ENCODE results near the gene HSD17B12. TPM values are rescaled to one million over a fixed set of nuclear protein-coding genes. Genes with fewer than 3 reads are reported as not detected.

The HSD17B12 gene
- total RNA-seq, 2 experiments from 2014 or later: 31.7 to 33.8 TPM

GRCh38 chr11:43825217-43825816 lies 144.8 kb downstream of the HSD17B12 start:
- H3K9me3 Mint-ChIP-seq: no peaks in the 10 kb centered on the region
- H3K36me3 Mint-ChIP-seq (ENCODE audit: low read depth): peaks cover 13% of the 10 kb centered on the region
- intact Hi-C loops (cut with micrococcal nuclease): loop anchor here (1.0 to 5.0 kb wide), 2 partner anchors 27 to 212 kb away; no protein-coding TSS in a partner anchor
- H3K27ac Mint-ChIP-seq: no peak overlapping the region
- H3K4me3 Mint-ChIP-seq: no peak overlapping the region
- peak; percentile 27 for DNase-seq
- H3K27me3 Mint-ChIP-seq (ENCODE audit: low read depth): no peaks in the 10 kb centered on the region
- CTCF ChIA-PET: interaction anchor here (0.5 to 2.1 kb wide), 10 partner anchors 12 to 629 kb away, joined by 3 to 17 read pairs (median 3); no protein-coding TSS in a partner anchor
- H3K4me1 Mint-ChIP-seq (ENCODE audit: low read depth): peaks cover 2% of the 10 kb centered on the region

- Mint-ChIP-seq H3K9me3 (no peaks in the 10 kb centered on the region), H3K4me1 (ENCODE audit: low read depth) (peaks cover 15% of the 10 kb centered on the region), H3K27ac (peak overlapping the region; percentile 86), H3K4me3 (no peak overlapping the region), H3K36me3 (ENCODE audit: low read depth) (peaks cover 5% of the 10 kb centered on the region), H3K27me3 (ENCODE audit: low read depth) (no peaks in the 10 kb centered on the region)
- DNase-seq: peak; percentile 80
- intact Hi-C loops (cut with micrococcal nuclease): loop anchor here (1.0 to 5.0 kb wide), 7 partner anchors 38 to 519 kb away; partner anchors contain the start of genes ALKBH3, API5, C11orf96 and HSD17B12
- CTCF ChIA-PET: interaction anchor here (0.7 to 2.6 kb wide), 4 partner anchors 20 to 263 kb away, joined by 3 to 16 read pairs (median 6); partner anchors contain the start of gene HSD17B12
Measured at GRCh38 chr11:43830928-43831440, 150.4 kb downstream of the HSD17B12 start.

- CTCF ChIA-PET: interaction anchor here (0.6 to 1.2 kb wide), 3 partner anchors 8 to 20 kb away, joined by 3 to 8 read pairs (median 3); no protein-coding TSS in a partner anchor
- H3K4me3 Mint-ChIP-seq: no peak overlapping the region
- H3K9me3 Mint-ChIP-seq: no peaks in the 10 kb centered on the region
- intact Hi-C loops (cut with micrococcal nuclease): loop anchor here (5.0 kb wide), 1 partner anchor 520 kb away; the partner anchor contains the start of gene API5
- DNase-seq: no peak
- H3K27me3 Mint-ChIP-seq (ENCODE audit: low read depth): no peaks in the 10 kb centered on the region
- H3K4me1 Mint-ChIP-seq (ENCODE audit: low read depth): peaks cover 15% of the 10 kb centered on the region
- H3K27ac Mint-ChIP-seq: no peak overlapping the region
- peaks cover 5% of the 10 kb centered on the region for H3K36me3 Mint-ChIP-seq (ENCODE audit: low read depth)
Measured at GRCh38 chr11:43832536-43832935, 152.0 kb downstream of the HSD17B12 start.

- Mint-ChIP-seq H3K27me3 (ENCODE audit: low read depth) (no peaks in the 10 kb centered on the region), H3K36me3 (ENCODE audit: low read depth) (peaks cover 5% of the 10 kb centered on the region), H3K4me1 (ENCODE audit: low read depth) (peaks cover 15% of the 10 kb centered on the region), H3K27ac (no peak overlapping the region), H3K4me3 (no peak overlapping the region), H3K9me3 (no peaks in the 10 kb centered on the region)
- intact Hi-C loops (cut with micrococcal nuclease): loop anchor here (5.0 kb wide), 1 partner anchor 521 kb away; the partner anchor contains the start of gene API5
- no peak for DNase-seq
- CTCF ChIA-PET: no interaction called here
Measured at GRCh38 chr11:43833657-43834073, 153.1 kb downstream of the HSD17B12 start.

- H3K4me3 Mint-ChIP-seq: no peak overlapping the region
- DNase-seq: no peak
- intact Hi-C loops (cut with micrococcal nuclease): loop anchor here (5.0 kb wide), 1 partner anchor 522 kb away; the partner anchor contains the start of gene API5
- CTCF ChIA-PET: no interaction called here
- H3K4me1 Mint-ChIP-seq (ENCODE audit: low read depth): peaks cover 15% of the 10 kb centered on the region
- no peaks in the 10 kb centered on the region for H3K27me3 Mint-ChIP-seq (ENCODE audit: low read depth)
- no peak overlapping the region for H3K27ac Mint-ChIP-seq
- H3K9me3 Mint-ChIP-seq: no peaks in the 10 kb centered on the region
- H3K36me3 Mint-ChIP-seq (ENCODE audit: low read depth): peaks cover 6% of the 10 kb centered on the region
Measured at GRCh38 chr11:43834286-43834685, 153.7 kb downstream of the HSD17B12 start.

- DNase-seq: no peak
- H3K4me3 Mint-ChIP-seq: no peak overlapping the region
- CTCF ChIA-PET: interaction anchor here (3.7 kb wide), 1 partner anchor 16 kb away, joined by 16 read pairs; no protein-coding TSS in a partner anchor
- H3K36me3 Mint-ChIP-seq (ENCODE audit: low read depth): peaks cover 8% of the 10 kb centered on the region
- no peaks in the 10 kb centered on the region for H3K27me3 Mint-ChIP-seq (ENCODE audit: low read depth)
- H3K9me3 Mint-ChIP-seq: no peaks in the 10 kb centered on the region
- peaks cover 15% of the 10 kb centered on the region for H3K4me1 Mint-ChIP-seq (ENCODE audit: low read depth)
- intact Hi-C loops (cut with micrococcal nuclease): no loop called here
- no peak overlapping the region for H3K27ac Mint-ChIP-seq
Measured at GRCh38 chr11:43835104-43835503, 154.6 kb downstream of the HSD17B12 start.

GRCh38 chr11:43837879-43838278 lies 157.3 kb downstream of the HSD17B12 start:
- no peaks in the 10 kb centered on the region for H3K4me1 Mint-ChIP-seq (ENCODE audit: low read depth)
- H3K27me3 Mint-ChIP-seq (ENCODE audit: low read depth): no peaks in the 10 kb centered on the region
- no peaks in the 10 kb centered on the region for H3K9me3 Mint-ChIP-seq
- DNase-seq: no peak
- intact Hi-C loops (cut with micrococcal nuclease): no loop called here
- peaks cover 15% of the 10 kb centered on the region for H3K36me3 Mint-ChIP-seq (ENCODE audit: low read depth)
- H3K27ac Mint-ChIP-seq: no peak overlapping the region
- CTCF ChIA-PET: interaction anchor here (0.8 to 3.7 kb wide), 2 partner anchors 12 to 13 kb away, joined by 4 to 16 read pairs; no protein-coding TSS in a partner anchor
- no peak overlapping the region for H3K4me3 Mint-ChIP-seq

- no peaks in the 10 kb centered on the region for H3K9me3 Mint-ChIP-seq
- no peaks in the 10 kb centered on the region for H3K4me1 Mint-ChIP-seq (ENCODE audit: low read depth)
- H3K36me3 Mint-ChIP-seq (ENCODE audit: low read depth): peaks cover 11% of the 10 kb centered on the region
- no peak overlapping the region for H3K27ac Mint-ChIP-seq
- no peak overlapping the region for H3K4me3 Mint-ChIP-seq
- H3K27me3 Mint-ChIP-seq (ENCODE audit: low read depth): no peaks in the 10 kb centered on the region
- intact Hi-C loops (cut with micrococcal nuclease): no loop called here
- CTCF ChIA-PET: interaction anchor here (2.4 kb wide), 1 partner anchor 10 kb away, joined by 13 read pairs; no protein-coding TSS in a partner anchor
- DNase-seq: no peak
Measured at GRCh38 chr11:43842021-43842420, 161.5 kb downstream of the HSD17B12 start.

GRCh38 chr11:43845816-43846215 lies 165.3 kb downstream of the HSD17B12 start:
- H3K4me1 Mint-ChIP-seq (ENCODE audit: low read depth): peaks cover 4% of the 10 kb centered on the region
- H3K27me3 Mint-ChIP-seq (ENCODE audit: low read depth): no peaks in the 10 kb centered on the region
- H3K9me3 Mint-ChIP-seq: no peaks in the 10 kb centered on the region
- no peak overlapping the region for H3K27ac Mint-ChIP-seq
- H3K4me3 Mint-ChIP-seq: no peak overlapping the region
- H3K36me3 Mint-ChIP-seq (ENCODE audit: low read depth): peaks cover 7% of the 10 kb centered on the region
- DNase-seq: no peak
- intact Hi-C loops (cut with micrococcal nuclease): no loop called here
- CTCF ChIA-PET: no interaction called here

- H3K36me3 Mint-ChIP-seq (ENCODE audit: low read depth): peaks cover 4% of the 10 kb centered on the region
- no peak overlapping the region for H3K27ac Mint-ChIP-seq
- no peak overlapping the region for H3K4me3 Mint-ChIP-seq
- intact Hi-C loops (cut with micrococcal nuclease): loop anchor here (1.0 to 5.0 kb wide), 6 partner anchors 27 to 541 kb away; partner anchors contain the start of genes API5 and HSD17B12
- no peaks in the 10 kb centered on the region for H3K9me3 Mint-ChIP-seq
- H3K4me1 Mint-ChIP-seq (ENCODE audit: low read depth): peaks cover 4% of the 10 kb centered on the region
- peak; percentile 87 for DNase-seq
- CTCF ChIA-PET: interaction anchor here (0.6 to 2.8 kb wide), 29 partner anchors 9 to 539 kb away, joined by 3 to 22 read pairs (median 4); no protein-coding TSS in a partner anchor
- H3K27me3 Mint-ChIP-seq (ENCODE audit: low read depth): no peaks in the 10 kb centered on the region
Measured at GRCh38 chr11:43852057-43852636, 171.6 kb downstream of the HSD17B12 start.

- Mint-ChIP-seq H3K27ac (no peak overlapping the region), H3K27me3 (ENCODE audit: low read depth) (no peaks in the 10 kb centered on the region)
- intact Hi-C loops (cut with micrococcal nuclease): loop anchor here (2.0 to 5.0 kb wide), 2 partner anchors 211 to 277 kb away; no protein-coding TSS in a partner anchor
Measured at GRCh38 chr11:43853781-43854180, 173.2 kb downstream of the HSD17B12 start.

GRCh38 chr11:43856993-43857392 lies 176.5 kb downstream of the HSD17B12 start:
- no peaks in the 10 kb centered on the region for H3K4me1 Mint-ChIP-seq (ENCODE audit: low read depth)
- H3K36me3 Mint-ChIP-seq (ENCODE audit: low read depth): peaks cover 1% of the 10 kb centered on the region
- no peak overlapping the region for H3K27ac Mint-ChIP-seq
- H3K27me3 Mint-ChIP-seq (ENCODE audit: low read depth): no peaks in the 10 kb centered on the region
- DNase-seq: no peak
- peaks cover 6% of the 10 kb centered on the region for H3K9me3 Mint-ChIP-seq
- no peak overlapping the region for H3K4me3 Mint-ChIP-seq
- CTCF ChIA-PET: no interaction called here
- intact Hi-C loops (cut with micrococcal nuclease): no loop called here

More at GRCh38 chr11:43853781-43854180, 173.2 kb downstream of the HSD17B12 start:
- Mint-ChIP-seq H3K4me1 (ENCODE audit: low read depth) (peaks cover 4% of the 10 kb centered on the region), H3K4me3 (no peak overlapping the region), H3K9me3 (no peaks in the 10 kb centered on the region), H3K36me3 (ENCODE audit: low read depth) (peaks cover 4% of the 10 kb centered on the region)
- CTCF ChIA-PET: interaction anchor here (0.6 kb wide), 1 partner anchor 264 kb away, joined by 3 read pairs; no protein-coding TSS in a partner anchor
- no peak for DNase-seq
